HEK293T (cell line): ENCODE measurements around the gene CHD5.

Source experiments
- CTCF ChIA-PET: fragments of 350-600 bp; formaldehyde crosslinking; extraction: SDS; loops from one replicate; lab custom pipeline; 2021; ENCODE audit warnings: antibody characterized with exemption, inconsistent platforms; lab: Yijun Ruan, JAX
- POLR2A ChIA-PET: fragments of 350-600 bp; formaldehyde crosslinking; extraction: SDS; loops from one replicate; lab custom pipeline; 2020; ENCODE audit warnings: antibody characterized with exemption, inconsistent platforms; lab: Yijun Ruan, JAX
- DNase-seq: peaks from one replicate; pipeline ENCODE4 v3.0.0; 2012; ENCODE audit warnings: mixed read lengths; ENCODE audit errors: extremely low spot score
- ARNT ChIP-seq: fragments of 450-650 bp; IDR thresholded peaks from 2 replicates; pipeline ENCODE4 v1.6.1; 2017; ENCODE audit warnings: mild to moderate bottlenecking
- BHLHE40 ChIP-seq: fragments of 450-650 bp; IDR thresholded peaks from 2 replicates; pipeline ENCODE4 v1.6.1; 2016; ENCODE audit warnings: mild to moderate bottlenecking, moderate library complexity, borderline replicate concordance
- CTBP1 ChIP-seq: fragments of 450-650 bp; IDR thresholded peaks from 2 replicates; pipeline ENCODE4 v1.6.1; 2016; ENCODE audit warnings: borderline replicate concordance
- ELF4 ChIP-seq: fragments of 450-650 bp; IDR thresholded peaks from 2 replicates; pipeline ENCODE4 v1.6.1; 2017; ENCODE audit warnings: antibody characterized with exemption
- FOXA1 ChIP-seq: fragments of 450-650 bp; IDR thresholded peaks from 2 replicates; pipeline ENCODE4 v1.6.1; 2016; ENCODE audit warnings: mild to moderate bottlenecking
- FOXK2 ChIP-seq: fragments of 450-650 bp; IDR thresholded peaks from 2 replicates; pipeline ENCODE4 v1.6.1; 2016; ENCODE audit warnings: mild to moderate bottlenecking
- FOXM1 ChIP-seq: fragments of 450-650 bp; IDR thresholded peaks from 2 replicates; pipeline ENCODE4 v1.6.1; 2017; ENCODE audit warnings: mild to moderate bottlenecking, borderline replicate concordance
- HDGF ChIP-seq: fragments of 450-650 bp; IDR thresholded peaks from 2 replicates; pipeline ENCODE4 v1.6.1; 2017; ENCODE audit warnings: antibody characterized with exemption, borderline replicate concordance
- L3MBTL2 ChIP-seq: fragments of 450-650 bp; conservative IDR thresholded peaks from 2 replicates; pipeline ENCODE4 v1.6.1; 2016; ENCODE audit warnings: mild to moderate bottlenecking
- LEF1 ChIP-seq: fragments of 450-650 bp; IDR thresholded peaks from 2 replicates; pipeline ENCODE4 v1.6.1; 2017; ENCODE audit warnings: mild to moderate bottlenecking, borderline replicate concordance
- NFRKB ChIP-seq: fragments of 450-650 bp; IDR thresholded peaks from 2 replicates; pipeline ENCODE4 v1.6.1; 2016; ENCODE audit warnings: mild to moderate bottlenecking, moderate library complexity
- SP1 ChIP-seq: fragments of 450-650 bp; IDR thresholded peaks from 2 replicates; pipeline ENCODE4 v1.6.1; 2017
- SUZ12 ChIP-seq: fragments of 450-650 bp; IDR thresholded peaks from 2 replicates; pipeline ENCODE4 v1.6.1; 2016; ENCODE audit warnings: mild to moderate bottlenecking
- TARDBP ChIP-seq: fragments of 450-650 bp; IDR thresholded peaks from 2 replicates; pipeline ENCODE4 v1.6.1; 2016
- ZNF384 ChIP-seq: fragments of 450-650 bp; IDR thresholded peaks from 2 replicates; pipeline ENCODE4 v1.6.1; 2016
- TF ChIP-seq, protein P1 (sequence below): fragments of 450-650 bp; IDR thresholded peaks from 2 replicates; pipeline ENCODE4 v1.6.1; 2016

CHD5 gene

DNA sequence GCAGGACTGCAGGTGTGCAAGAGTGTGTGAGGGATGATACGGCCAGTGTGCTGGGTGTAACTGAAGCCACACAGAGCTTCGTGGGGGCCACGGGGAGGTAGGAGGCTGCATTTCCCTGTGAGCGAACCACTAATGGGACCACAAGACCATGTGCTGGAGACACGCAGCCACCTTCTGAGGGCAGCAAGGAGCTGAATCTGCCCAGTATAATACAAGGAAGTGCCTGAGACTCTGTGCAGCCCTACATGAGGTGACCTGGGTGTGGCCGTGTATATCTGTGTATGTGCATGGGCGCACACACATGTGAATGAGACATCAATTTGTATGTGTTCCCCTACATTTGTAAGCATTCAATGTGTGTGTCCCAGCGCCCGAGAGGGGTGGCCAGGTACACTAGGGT, 50.8 kb downstream of the CHD5 start:
- DNase-seq, result no peak
- POLR2A ChIA-PET, result no interaction called here
- CTCF ChIA-PET, result no interaction called here

DNA sequence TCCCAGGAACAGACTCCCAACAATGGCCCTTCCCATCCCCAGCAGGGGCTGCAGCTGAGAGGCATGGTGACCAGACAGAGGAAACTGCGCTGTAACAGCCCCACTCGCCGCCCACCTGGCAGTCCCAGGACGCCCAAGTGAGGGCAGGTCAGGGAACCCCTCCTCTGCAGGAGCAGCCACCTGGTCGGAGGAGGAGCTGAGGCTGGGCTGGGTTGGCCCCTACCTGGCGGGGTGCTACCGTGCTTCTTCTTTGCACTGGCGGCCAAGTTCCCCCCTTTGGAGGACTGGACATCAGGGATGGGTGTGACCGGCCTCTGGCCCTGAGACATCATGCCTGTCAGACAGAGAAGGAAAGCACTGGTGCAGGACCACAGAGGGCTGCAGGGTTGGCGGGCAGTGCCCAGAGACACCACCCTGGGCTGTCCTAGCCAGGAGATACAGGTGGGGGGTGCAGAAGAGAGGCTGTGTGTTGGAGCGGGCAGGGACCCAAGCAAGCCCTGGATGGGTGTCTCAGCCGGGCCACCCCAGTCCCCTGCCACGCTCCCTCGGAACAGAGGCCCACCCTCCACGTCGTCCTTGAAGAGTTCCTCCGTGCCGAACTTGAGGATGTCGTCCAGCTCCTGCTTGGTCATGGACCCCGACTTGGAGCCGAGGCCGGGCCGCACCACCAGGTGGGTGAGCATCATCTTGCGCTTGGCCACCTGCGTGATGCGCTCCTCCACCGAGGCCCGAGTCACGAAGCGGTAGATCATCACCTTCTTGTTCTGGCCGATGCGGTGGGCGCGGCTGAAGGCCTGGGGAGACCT, 51.6 kb downstream of the CHD5 start:
- TF ChIP-seq LEF1 (no peak), FOXK2 (no peak), TARDBP (no peak), SP1 (no peak), CTBP1 (no peak), ARNT (no peak)
- no peak for DNase-seq
- CTCF ChIA-PET, result interaction anchor here (1.2 kb wide), 1 partner anchor 76 kb away, joined by 3 read pairs; no protein-coding TSS in a partner anchor
- POLR2A ChIA-PET, result interaction anchor here (1.8 kb wide), 1 partner anchor 9 kb away, joined by 4 read pairs; no protein-coding TSS in a partner anchor

More for the DNA sequence above, 50.8 kb downstream of the CHD5 start:
- no peak for TF ChIP-seq TARDBP
- TF ChIP-seq L3MBTL2, result no peak
- TF ChIP-seq FOXA1, result no peak
- no peak for TF ChIP-seq SP1
- TF ChIP-seq ELF4, result no peak
- no peak for TF ChIP-seq ZNF384
- no peak for TF ChIP-seq LEF1
- no peak for TF ChIP-seq NFRKB
- TF ChIP-seq HDGF, result no peak
- TF ChIP-seq BHLHE40, result no peak
- TF ChIP-seq FOXM1, result no peak
- TF ChIP-seq, protein P1, sequence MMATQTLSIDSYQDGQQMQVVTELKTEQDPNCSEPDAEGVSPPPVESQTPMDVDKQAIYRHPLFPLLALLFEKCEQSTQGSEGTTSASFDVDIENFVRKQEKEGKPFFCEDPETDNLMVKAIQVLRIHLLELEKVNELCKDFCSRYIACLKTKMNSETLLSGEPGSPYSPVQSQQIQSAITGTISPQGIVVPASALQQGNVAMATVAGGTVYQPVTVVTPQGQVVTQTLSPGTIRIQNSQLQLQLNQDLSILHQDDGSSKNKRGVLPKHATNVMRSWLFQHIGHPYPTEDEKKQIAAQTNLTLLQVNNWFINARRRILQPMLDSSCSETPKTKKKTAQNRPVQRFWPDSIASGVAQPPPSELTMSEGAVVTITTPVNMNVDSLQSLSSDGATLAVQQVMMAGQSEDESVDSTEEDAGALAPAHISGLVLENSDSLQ, result no peak
- no peak for TF ChIP-seq ARNT
- no peak for TF ChIP-seq SUZ12
- TF ChIP-seq FOXK2, result no peak
- TF ChIP-seq CTBP1, result no peak

DNA sequence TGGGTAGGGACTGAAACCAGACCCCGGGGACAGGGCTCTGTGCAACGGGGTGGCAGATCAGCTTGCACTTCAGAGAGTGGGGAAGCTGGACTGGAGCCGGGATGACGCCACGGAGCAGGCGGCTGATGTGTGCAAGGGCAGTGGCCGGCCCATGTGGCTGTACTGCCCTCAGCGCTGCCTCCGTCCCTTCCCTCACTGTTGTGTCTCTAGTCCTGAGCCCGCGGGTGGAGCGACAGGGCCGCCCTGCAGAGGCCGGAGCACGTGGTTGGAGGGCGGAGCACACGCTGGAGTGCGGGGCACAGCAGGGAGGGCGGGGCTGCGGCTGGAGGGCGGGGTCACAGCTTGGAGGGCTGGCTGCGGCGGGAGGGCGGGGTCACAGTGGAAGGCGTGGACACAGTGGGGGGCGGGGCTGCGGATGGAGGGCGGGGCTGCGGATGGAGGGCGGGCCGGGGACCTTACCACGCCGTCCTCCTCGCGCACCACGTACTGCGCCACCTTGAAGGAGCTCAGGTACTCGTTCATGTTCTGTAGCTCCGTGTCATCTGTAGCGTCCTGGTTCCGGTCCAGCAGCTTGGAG, 52.4 kb downstream of the CHD5 start:
- CTCF ChIA-PET, result interaction anchor here (1.2 kb wide), 1 partner anchor 75 kb away, joined by 3 read pairs; no protein-coding TSS in a partner anchor

DNA sequence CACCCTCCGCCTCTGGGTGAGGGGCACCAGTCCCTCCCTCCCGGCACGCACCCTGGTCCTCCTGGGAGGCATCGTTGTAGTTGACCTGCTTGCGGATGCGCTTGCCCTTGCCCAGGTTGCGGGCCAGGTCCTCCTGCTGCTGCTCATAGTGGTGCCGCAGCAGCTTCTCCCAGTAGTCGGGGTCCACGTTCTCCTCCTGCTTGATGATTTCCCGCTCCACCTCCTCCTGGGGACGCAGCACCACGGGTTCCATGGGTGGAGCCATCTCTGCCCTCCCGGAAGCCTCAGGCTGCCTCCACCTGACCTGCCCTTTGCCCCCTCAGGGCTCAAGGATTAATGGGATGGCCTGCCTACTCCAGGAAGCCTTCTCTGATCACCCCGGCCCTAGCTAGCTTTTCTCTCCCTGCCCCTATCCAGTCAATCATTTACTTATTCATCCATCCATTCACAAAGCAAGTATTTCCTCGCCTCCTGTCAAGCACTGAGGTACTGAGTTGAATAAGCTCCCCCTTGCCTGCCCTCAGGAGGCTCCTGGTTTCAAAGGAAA, 53.5 kb downstream of the CHD5 start:
- TF ChIP-seq L3MBTL2, result no peak
- no peak for TF ChIP-seq SUZ12
- no peak for TF ChIP-seq ELF4
- TF ChIP-seq FOXM1, result no peak
- no peak for TF ChIP-seq BHLHE40
- no peak for TF ChIP-seq SP1
- DNase-seq, result no peak
- POLR2A ChIA-PET, result interaction anchor here (1.8 kb wide), 1 partner anchor 10 kb away, joined by 4 read pairs; no protein-coding TSS in a partner anchor
- CTCF ChIA-PET, result no interaction called here

More for the DNA sequence above, 52.4 kb downstream of the CHD5 start:
- TF ChIP-seq HDGF (0 out of 2 replicates have a peak, but pooled peaks have one; percentile 36), FOXA1 (no peak), CTBP1 (no peak), SUZ12 (no peak), L3MBTL2 (peak; percentile 87), ELF4 (no peak)
- TF ChIP-seq, protein P1, result peak; percentile 55
- POLR2A ChIA-PET, result interaction anchor here (1.8 kb wide), 1 partner anchor 9 kb away, joined by 4 read pairs; no protein-coding TSS in a partner anchor
- DNase-seq, result peak; percentile 99

DNA sequence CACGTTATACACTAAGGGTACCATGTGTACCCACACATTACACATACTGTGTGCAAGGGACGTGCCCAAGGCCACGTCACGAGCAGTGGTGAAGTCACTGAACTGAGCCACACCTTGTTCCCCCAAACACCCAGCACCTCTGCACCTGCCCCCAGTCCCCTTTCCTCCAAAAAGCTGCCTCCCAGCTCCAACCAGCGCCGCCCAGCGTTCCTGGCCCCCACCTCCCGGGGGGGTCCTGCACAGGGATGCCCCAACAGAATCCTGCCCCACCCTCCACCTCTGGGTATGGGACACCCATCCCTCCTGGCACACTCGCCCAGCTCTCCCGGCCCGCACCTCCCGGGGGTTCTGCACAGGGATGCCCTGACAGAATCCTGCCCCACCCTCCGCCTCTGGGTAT, 54.1 kb downstream of the CHD5 start:
- ChIA-PET POLR2A (no interaction called here), CTCF (interaction anchor here (0.7 kb wide), 1 partner anchor 137 kb away, joined by 4 read pairs; no protein-coding TSS in a partner anchor)
- DNase-seq, result no peak
- no peak for TF ChIP-seq LEF1
- TF ChIP-seq ELF4, result no peak
- TF ChIP-seq NFRKB, result no peak
- no peak for TF ChIP-seq FOXA1
- no peak for TF ChIP-seq HDGF
- TF ChIP-seq FOXM1, result no peak
- no peak for TF ChIP-seq L3MBTL2
- TF ChIP-seq TARDBP, result no peak
- no peak for TF ChIP-seq ARNT
- TF ChIP-seq CTBP1, result no peak
- no peak for TF ChIP-seq SUZ12
- TF ChIP-seq FOXK2, result no peak
- TF ChIP-seq BHLHE40, result no peak
- TF ChIP-seq SP1, result no peak
- TF ChIP-seq, protein P1, result no peak
- TF ChIP-seq ZNF384, result no peak
